Stimulated activated CD4-positive, alpha-beta T cell treated with anti-CD3 and anti-CD28 coated beads, Interleukin-1b, Interleukin-23, amount 100 ng/mL, for 48 hours (primary cell): ENCODE results near the gene FAM234B.

ENCODE experiments used
- DNase-seq: peaks from one replicate; pipeline ENCODE4 v3.0.0-alpha.2; 2020

Gene FAM234B

DNA sequence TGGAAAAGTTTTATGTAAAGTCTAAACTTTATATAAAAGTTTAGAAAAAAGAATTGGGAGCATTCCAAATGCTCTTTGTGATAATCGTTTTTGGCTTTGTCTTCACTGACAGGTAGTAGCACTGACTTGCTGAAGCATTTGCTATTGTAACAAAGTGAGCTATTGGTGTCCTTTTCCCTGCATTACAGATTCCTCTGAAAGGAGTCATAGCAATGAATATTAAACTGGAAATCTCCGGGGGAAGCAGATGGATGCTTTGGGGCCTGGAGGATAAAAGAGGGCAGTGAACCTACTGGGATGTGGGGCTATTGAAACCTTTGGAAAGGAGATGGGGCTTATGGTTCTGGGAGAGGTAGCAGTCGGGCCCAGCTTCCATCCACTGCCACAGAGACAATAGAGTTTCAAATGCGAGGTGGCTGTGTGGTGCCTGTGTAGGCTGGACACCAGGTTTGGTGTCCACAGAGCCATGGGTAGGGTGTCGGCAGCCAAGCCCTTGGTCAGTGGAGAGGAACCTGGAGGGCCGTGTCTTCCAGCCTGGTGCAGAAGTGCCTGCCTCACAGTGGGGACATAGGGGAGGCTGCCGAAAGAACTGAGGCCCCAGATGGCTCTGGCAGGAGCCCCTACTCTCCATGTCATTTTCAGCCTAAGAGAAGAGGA lies 49.1 kb downstream of the FAM234B start:
- no peak for DNase-seq

DNA sequence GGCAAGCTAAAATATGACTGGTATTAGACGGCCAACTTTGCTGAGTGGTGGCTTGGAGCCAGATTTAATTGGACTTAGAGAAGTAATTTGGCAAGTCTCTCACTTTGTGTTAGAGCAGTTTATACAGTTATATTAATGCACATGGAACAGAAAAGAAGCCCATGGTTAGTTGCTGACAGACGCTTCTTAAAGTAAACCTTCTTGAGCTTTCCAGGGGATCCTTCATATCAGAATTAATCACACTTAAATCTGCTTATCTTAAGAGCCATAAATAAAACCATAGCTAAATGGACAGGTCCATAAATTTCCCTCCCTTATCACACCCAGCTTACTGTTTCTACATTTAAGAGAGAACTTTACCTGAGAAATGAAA lies 49.7 kb downstream of the FAM234B start:
- no peak for DNase-seq

DNA sequence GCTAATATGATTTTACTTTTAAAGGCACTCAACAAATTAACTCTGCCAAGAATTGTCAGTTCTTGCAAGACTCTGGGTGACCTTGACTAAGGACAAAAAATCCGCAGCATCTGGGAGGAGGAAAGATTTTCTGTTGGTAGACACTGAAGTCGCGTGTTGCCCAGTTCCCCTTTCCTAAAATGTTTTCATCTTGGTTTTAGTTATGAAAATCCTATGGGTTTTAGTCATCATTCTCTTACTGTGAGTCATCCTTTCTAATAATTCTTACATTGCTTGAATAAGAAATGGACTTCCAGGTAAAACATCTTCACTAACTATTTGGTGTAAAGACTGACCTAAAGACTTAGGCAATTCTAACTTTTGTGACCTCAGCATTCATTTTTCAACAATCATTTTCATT lies 50.2 kb downstream of the FAM234B start:
- no peak for DNase-seq

DNA sequence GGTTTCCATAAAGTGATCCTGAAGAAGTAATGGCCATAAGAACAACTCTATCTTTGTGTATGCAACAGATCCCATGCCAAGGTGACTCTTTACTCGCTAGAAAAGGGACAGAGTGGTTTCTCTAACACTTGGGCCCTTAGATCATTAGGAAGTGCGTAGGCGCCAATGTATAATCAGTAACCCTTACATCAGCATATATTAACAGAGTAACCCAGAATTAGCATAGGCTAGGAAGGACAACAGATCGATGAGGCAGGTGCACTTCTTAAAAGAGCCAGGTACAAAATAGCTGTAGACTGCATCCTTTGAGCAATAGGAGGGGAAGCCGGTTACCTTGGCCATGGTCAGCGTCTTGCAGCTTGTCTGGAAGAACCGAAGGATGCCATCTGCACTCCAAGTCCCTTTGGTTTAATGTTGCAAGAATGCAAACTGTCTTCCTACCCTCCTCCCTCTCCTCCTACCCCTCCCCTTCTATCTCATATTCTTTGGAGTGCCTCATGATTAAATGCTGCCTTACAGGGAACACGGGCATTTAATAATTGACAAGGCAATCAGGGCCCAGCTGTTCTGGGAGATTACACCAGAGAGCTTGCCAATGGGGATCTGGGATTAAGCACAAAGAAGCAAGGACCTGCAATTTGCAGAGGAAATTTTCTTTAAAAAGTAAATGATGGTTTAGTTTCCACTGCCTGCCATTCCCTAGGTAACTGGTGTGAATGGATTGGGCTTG lies 51.2 kb downstream of the FAM234B start:
- no peak for DNase-seq

DNA sequence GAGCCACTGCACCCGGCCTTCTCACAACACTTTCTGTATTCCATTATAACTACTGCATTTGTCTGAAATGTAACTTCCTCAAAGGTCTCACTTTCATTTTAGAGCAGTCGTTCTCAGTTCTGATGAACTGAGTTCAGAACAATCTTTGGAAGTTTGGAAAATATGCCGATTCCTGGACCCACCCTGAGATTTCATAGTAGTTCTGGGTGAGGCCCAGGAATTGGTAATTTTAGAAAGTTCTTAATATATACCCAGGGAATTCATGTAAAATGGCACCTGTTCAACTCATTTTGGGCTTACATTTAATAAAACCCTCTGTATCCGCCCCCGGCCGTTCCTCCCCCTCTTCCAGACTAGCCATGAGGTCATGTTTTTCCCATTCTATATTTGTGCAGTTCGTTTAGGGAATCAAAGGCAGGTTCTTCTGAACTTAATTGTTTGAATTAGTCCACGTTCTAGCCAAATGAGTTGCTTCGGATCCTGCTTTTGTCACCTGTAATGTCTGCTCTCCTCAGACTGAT lies 53.4 kb downstream of the FAM234B start:
- no peak for DNase-seq

GRCh38 chr12:13099066-13099843 lies 55.1 kb downstream of the FAM234B start:
- no peak for DNase-seq

GRCh38 chr12:13099844-13100604 lies 55.8 kb downstream of the FAM234B start:
- DNase-seq: no peak

DNA sequence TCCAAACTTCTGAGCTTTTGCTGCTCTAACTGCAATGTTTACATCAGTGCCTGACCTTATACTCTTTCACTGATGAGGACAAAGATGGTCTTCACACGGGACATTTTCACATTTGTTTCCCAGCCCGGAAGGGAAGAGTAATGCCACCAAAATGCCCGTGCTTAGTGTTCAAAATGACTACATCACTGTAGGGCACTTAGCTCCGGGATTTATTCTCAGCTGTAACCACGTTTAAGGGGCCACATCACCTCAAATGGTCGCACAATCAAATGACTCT lies 56.4 kb downstream of the FAM234B start:
- DNase-seq: no peak

GRCh38 chr12:13100882-13101769 lies 56.9 kb downstream of the FAM234B start:
- DNase-seq: peak; percentile 87

DNA sequence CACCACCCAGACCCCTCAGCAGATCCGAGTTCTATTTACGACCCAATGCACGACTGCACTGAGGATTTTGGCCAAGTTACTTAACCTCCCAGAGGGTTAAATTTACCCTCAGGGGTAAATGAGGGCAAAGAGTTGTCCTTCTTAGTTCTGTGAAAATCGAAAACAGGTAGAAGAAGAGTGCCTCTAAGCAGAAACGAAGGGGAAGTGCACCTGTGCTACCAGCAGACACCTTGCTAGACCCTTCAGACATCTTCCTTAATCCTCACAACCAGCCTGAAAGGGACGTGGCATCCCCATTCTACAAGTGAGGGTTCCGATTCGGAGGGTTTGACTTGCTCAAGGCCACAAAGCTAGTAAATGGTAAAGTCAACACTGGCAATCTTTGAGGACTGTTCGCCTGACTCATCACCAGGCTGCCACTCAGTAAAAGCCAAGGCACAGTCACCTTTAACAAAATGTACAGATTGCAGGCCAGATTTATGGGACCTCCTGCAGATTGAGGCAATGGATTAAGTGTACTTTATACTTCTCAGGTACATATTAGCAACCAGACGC lies 57.7 kb downstream of the FAM234B start:
- DNase-seq: peak; percentile 58

DNA sequence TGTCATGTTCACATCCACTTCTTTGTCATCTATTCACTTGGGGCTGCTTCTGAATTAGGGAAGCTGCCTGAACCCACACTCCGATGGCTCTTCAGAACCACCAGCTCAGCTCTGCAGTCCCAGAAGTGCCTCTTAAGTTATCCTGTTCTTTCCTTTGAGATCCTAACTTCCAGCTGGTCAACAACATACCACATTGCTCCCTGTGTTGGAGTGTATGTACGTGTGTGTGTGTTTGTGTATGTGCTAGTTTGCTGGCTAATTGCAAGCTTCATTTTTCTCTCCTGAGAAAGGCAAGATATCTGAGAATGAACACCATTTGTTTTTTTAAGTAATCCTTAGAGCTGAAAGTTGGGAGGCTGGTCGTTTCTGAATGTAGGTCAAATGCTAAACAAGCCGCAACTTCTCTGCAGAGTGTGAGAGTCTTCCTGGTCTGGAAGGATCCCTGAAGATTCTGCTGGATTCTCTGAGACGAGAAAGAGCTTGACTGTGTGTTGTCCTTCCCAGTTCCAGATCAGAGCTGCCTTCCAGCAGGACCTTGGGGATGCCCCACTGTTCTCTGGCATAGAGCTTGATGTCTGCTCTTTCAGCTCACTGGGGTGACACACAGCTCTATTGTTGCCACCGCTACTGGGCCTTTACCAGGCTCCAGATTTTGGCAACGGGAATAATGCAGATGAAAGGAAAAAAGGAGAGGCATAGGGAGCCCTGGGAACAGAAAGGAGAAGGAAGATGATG lies 58.4 kb downstream of the FAM234B start:
- no peak for DNase-seq

DNA sequence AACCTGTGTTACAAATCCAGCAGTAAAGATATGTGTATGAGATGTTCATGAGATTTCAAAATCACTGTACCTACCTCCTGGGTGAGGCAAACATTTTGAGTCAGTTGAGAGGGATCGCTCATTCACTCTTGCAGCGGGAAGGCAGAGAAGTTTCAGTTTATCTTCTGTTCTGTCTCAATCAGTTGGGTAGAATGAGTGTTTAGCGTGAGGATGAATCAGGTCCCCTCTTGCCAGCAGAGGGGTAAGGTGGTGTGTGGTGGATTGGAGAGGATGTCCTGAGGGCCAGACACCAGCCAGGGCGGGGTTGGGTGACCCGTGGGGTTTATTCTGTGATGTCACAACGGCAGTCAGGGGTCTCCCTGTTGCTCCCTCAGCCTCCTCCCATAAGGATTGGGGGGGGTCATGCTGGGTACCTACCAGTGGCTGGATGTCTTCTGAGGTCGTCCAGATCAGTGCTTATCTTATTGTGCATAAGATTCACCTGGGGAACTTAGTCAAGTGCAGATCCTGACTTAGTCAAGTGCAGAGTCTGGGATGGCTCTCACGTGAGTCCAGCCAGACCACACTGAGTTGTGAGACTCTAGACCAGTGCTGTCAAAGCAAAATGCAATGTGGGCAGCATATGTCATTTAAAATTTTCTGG lies 59.3 kb downstream of the FAM234B start, which contains the start of gene GSG1:
Gene GSG1, minus strand, starts transcription at position 277 of the 643 bp plus-strand sequence. Its CDS starts 155 bp downstream, at position 122.
- DNase-seq: peak; percentile 71

DNA sequence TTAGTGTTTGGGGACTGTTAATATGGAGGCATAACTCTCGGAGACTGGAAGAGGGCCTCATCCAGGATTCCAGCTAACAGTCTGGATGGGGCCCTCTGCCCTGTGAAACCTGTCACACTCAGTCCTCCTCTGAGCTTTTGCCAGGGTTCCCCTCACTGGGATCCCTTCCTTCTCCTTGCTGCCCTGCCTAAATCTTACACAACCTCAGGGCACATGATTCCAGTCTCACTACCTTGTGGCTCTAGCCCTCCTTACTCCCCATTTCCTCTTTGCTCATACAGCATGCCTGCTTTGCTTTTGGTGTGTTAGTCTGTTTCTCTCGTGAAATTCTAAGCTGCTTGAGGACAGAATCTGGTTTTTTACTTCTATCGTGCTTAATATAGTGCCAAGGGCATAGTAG lies 60.2 kb downstream of the FAM234B start:
- DNase-seq: no peak

DNA sequence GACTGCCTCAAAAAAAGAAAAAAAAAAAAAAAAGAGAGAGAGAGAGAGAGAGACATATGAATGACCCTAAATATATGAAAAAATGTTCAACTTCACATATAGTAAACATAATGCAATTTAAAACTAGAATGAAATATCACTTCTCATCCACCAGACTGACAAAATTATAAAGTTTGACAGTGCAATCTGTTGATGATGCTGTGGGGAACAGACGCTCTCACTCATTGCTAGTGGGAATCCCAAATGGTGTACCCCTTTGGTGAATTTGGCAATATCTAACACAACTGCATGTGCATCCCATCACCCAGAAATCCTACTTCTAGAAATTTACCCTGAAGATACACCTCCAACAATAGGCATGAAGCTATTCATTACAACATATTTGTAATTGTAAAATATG lies 61.6 kb downstream of the FAM234B start:
- DNase-seq: no peak

DNA sequence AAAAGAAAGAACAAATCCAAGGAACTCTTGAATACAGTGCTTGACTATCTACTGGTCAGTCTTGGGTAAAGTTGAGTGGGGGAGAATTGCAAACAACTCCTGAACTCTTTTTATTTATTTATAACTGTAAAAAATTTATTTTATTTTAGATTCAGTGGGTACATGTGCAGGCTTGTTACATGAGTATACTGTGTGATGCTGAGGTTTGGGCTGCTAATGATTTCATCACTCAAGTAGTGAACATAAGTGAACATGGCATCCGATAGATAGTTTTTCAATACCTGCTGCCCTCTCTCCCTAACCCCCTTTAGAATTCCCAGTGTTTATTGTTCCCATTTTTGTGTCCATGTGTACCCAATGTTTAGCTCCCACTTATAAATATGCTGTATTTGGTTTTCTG lies 62.5 kb downstream of the FAM234B start:
- no peak for DNase-seq

GRCh38 chr12:13112968-13113367 lies 68.8 kb downstream of the FAM234B start:
- DNase-seq: no peak

- no peak for DNase-seq
Measured at GRCh38 chr12:13114251-13115052, 70.3 kb downstream of the FAM234B start.

DNA sequence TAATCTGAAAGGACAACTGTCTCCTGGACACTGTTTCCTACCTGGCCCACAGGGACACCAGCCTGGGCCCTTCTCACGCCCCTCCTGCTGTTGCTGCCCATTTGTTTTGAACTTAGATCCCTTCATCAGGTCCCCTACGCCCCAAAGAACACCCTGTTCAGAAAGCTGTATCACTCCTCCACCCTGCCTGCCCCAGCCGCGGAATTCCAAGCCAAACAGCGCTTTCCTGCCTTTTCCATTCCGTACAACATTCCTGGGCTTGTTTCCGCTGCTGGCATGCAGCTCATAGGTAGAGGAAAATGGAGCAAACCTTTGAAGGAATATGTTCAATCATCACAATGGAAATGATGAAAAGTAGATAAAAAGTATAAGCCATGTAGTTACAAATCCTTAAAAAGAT lies 72.1 kb downstream of the FAM234B start:
- no peak for DNase-seq

GRCh38 chr12:13117029-13117428 lies 72.8 kb downstream of the FAM234B start:
- no peak for DNase-seq

GRCh38 chr12:13119826-13120225 lies 75.6 kb downstream of the FAM234B start:
- DNase-seq: no peak
